GM18526 (cell line): ENCODE measurements around the gene MAD2L1.

Experiments
- POLR2A ChIP-seq: IDR thresholded peaks from 3 replicates; pipeline ENCODE4 v1.6.1; 2011; ENCODE audit not compliant: insufficient read length; ENCODE audit errors: extremely low read depth

The MAD2L1 gene

DNA sequence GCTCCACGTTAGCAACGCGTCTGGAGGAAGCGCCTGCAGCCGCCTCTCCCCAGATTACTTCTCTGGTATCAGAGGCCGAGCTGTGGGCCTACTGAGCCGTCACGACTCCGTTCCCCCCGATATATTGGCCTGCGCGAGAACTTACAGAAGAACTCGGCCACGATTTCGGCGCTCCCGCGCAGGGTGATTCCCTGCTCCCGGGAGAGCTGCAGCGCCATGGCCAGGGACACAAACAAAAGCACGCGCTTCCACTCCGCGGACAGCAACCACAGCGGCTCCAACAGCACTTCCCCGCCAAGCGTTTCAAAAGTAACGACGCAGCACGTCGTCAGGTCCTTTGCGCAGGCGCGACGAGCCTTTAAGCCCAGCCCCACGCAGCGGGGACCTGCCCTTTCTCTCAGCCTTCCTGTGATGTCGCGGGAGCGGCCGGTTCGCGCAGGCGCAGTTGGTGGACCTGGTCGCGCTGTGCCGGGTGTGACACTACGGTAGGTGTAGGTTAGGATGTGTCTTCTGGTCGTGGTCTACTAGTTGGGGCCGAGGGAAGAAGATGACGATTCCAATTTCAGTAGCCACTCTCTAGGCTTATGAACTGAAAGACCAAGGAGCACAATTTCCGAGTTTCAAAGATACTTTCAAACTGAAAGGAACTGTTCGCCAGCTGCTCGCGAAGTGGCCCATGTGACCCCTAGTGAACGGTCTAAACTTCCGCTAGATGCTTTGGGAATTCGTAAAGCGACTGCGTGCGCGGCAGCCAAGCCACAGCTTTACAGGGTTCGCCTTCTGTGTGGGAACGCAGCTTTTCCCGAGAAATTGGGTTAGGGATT, at the start of gene MAD2L1:
Gene MAD2L1, minus strand, starts transcription at position 332 of the 824 bp plus-strand sequence. Its CDS starts 114 bp downstream, at position 218.
- peak; percentile 85 for TF ChIP-seq POLR2A

DNA sequence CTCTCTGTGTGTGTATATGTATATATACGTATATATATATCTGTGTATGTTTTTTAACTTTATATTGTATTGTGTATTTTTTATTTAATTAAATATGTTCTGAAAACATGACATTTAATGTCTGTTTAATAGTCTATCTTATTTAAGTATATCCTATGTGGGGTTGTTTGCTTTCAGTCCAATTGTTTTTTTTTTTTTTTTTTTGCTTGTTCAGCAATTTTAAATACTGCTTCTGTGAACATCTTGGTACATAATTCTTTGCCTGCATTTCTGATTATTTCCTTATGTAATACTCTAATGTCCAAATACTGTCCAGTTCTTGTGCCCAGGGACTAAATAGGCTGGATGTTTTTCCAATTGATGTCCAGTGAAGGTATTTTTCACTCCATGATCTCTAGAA, 45.1 kb upstream of the MAD2L1 start:
- no peak for TF ChIP-seq POLR2A

DNA sequence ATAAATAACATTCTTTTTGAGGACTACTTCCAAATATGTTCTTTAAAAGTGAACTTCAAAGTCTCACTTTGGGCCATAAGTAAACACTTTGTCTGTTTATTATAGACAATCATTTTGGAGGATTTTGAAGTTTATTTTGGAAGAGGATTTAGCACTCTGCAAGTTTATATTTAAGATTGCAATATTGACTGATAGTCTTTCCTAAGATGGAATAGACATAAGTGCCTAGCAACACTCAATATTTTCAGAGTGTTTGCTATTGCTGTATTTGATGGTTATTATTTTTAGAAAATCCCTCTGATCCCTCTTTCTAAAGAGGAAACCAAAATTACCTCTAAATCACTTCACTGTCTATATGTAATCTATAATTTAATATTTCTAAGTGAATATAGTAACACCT, 42.8 kb upstream of the MAD2L1 start:
- no peak for TF ChIP-seq POLR2A

DNA sequence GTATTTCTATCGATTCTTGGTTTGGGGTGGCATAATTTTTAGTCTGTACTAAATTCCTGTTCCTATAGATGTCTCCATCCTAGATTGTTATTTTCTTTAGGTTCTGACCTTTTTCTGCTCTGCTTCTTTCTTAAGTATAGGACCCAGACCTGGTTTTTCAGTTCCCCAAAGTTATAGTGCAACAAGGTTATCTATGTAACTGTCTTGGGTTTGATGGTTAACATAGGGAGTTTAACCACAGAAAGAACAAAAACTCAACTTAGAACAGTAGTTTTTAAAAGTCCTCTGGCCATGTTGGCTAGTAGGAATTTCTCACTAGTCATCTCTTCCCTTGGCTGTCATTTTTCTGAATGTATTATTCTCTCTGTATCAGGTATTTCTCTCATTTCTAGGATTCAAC, 38.8 kb upstream of the MAD2L1 start:
- TF ChIP-seq POLR2A, result no peak

DNA sequence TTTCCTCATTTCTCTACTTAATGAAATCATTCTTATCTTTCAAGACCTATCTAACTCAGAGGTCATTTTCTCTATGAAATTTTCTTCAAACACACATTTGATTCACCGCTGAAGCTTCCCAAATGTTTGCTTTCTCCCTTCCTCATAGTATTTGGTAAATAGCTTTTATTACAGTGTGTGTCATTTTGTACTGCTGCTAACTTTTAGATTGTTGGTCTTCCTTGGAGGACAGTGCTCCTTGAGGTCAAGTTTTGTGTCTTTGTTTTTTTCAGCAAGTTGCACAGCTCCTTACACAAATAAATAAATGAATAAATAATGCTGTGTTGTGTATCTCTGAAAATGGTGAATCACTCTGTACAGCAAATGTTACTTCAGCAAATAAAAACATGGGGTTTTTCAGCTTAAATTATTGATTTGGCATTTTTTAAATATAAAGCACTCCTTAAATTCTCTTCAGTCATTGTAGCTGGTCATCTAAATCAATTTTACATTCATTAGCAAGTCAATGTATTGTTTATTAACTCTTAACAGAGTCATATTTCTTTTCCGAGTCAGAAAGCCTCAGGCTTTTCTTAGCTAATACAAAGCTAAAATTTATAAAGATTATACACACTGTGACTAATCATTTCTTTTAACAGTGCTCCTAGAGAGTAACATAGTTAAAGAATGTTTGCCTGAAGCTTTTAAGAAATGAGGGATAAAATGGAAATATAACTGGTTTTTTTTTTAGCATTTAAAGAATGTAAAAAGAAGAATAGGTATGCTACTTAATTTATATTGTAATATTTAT, 30.1 kb upstream of the MAD2L1 start:
- TF ChIP-seq POLR2A, result no peak

DNA sequence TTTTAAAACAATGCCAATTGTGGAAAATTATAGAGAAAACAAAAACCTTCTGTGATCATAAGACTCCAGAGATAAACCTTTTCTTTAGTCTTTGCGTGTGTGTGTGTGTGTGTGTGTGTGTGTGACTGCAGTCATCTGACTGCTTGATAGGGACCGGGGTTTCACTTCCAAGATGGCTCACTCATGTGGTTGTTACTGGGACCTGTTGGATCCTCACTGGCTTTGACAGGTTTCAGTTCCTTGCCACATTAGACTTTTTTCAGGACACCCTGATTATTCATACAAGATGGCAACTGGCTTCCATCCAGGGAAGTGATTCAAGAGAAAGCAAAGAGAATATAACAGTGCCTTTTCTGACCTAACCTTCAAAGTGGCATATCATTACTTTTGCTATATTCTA, 21.9 kb upstream of the MAD2L1 start:
- TF ChIP-seq POLR2A, result no peak

DNA sequence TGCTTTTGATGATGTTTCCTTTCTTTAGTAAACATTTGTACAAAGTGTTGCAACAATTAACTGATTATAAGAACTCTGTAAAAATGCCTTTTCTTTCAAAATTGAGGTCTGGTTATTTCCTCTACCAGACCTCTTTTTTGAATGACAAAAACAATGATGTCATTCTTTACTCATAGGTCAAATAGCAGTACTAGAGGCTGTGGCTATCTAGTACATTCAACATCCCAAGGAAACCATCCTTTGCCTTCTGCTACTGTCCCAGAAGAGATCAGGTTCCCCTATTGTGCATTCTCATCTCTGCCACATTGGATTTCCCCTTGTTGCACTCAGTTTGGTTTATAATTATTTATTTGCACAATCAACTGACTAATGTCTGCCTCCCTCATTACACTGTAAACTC, 19.1 kb upstream of the MAD2L1 start:
- no peak for TF ChIP-seq POLR2A

DNA sequence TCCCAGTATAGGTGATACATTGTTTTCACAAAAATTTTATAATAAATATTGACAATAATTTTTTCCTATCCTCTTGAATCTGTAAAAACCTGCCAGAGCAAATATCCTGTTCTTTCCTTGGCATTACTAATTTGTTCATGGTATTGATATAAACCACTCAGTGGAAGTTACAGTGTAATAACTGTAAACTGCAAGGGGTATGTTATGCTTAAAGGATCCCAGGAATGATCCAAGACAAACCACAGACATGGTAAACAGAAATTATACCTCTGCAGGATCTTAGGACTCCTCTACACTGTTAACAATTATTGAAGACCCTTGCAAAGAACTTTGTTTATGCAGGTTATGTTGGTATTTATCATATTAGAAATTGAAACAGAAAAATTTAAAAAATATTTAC, 17.7 kb upstream of the MAD2L1 start:
- TF ChIP-seq POLR2A, result no peak

DNA sequence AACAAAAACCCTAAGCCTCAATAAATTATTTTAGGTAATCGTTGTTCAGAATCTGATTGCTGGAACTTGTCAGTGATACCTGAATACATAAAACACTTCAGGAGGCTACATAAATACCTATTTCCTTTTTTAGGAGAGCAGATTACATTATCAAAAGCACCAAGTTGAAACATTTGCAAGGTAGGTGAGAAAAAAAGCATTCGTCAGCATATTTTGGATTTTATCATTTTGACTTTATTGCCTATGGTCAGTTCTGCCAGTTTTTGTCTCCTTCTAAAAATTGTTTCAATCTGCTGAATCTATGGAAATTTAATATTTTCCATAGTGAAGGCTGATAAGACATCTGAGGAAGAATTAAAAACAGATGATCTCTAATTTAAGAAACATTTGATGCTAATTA, 16.5 kb upstream of the MAD2L1 start:
- TF ChIP-seq POLR2A, result no peak

DNA sequence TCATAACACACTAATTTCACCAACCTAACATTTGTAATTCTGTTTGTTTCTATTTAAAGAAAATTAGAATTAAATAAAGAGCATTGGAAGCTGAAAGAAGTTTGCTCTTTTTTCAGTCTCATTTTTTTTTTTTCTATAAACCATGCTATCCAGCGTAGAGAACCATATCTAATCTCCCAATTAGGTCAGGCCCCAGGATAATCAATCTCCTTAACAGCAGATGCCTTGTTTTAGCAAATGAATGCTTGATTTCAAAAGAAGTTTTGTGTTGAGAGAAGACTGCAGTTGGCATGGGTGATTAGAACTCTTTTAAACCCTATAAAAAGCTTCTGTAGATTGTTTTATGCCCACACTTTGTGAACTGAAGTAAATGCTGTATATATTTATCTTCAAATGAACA, 15.6 kb upstream of the MAD2L1 start:
- no peak for TF ChIP-seq POLR2A

DNA sequence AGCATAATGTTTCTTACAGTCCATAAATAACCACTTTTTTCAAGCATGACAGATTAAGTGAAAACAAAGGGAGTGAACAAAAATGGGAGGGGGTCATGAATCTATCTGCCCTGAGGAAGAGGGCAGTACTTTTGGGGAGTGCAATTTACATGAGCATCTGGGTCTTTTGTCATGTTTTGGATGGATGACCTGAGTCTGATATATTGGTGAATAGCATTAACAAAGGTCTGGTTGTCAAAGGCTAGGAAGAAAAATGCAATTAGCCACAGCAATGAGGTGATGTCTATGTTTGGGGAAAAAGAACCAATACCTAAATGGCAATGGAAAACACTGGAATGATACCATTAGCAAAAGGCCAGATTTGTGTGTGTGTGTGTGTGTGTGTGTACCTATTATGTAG, 15.1 kb upstream of the MAD2L1 start:
- TF ChIP-seq POLR2A, result no peak

DNA sequence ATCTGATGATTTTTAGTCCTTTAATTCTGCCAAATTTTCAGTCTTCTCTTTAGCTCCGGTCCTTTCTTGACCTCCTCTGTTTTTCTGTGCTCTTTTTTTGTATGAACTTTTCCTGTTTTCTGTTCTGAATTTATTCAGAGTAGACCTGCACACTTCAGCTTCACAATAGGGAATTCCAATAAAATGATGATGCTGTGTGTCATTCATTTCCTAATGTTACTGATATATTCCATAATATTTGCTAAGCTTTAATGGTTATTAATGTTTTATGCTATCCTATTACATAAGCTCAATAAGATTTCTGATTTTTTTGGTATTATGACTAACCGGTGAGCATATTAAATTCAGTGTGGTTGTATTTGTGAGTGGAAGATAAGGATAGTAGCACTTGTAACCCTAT, 13.9 kb upstream of the MAD2L1 start:
- no peak for TF ChIP-seq POLR2A

DNA sequence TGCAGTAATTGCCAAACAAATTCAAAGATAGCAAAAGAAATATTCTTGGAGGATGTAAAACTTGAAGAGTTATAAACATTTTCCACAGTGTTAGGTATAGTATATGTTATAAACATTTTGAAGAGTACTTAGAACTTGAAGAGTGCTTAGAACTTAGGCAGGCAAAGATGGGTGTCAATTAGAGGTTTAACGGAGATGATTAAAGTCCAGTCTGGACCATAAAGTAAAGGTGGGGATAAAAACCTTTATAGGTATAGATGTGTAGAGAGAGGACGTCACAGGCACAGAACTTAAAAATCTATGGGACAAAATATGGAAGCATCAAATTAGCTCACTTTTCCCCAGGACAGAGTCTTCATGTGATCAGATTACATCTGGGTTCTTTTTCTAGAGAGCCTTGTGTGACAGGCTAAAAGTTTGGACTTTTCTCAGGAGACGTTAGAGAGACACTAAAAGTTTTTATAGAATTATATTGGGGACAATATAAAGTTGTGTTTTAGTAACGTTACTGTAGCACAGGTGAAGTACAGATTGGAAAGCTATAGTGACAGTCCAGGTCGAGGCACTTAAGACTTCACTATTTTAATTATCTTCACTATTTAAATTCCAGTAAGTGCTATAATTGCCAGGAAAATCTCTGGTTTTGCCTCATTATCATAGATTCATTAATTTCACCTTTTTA, 13.3 kb upstream of the MAD2L1 start:
- no peak for TF ChIP-seq POLR2A

DNA sequence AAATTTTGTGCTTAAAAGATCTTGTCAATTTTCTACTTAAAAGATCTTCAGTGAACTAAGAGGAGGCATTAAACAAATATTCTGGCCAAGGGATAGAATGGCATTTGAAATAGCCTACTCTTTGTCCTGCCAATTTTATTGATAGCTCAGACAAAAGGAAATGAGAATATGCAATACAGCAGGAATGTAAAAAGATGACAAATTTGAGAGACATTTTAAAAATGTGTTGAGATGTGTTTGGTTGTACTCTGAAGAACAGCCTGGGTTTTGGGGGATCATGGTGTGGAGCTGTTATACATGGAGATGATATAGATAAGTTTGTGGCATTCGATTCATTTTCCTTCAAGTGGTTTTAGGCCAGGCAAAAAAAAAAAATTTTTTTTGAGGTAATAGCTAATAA, 11.6 kb upstream of the MAD2L1 start:
- no peak for TF ChIP-seq POLR2A

DNA sequence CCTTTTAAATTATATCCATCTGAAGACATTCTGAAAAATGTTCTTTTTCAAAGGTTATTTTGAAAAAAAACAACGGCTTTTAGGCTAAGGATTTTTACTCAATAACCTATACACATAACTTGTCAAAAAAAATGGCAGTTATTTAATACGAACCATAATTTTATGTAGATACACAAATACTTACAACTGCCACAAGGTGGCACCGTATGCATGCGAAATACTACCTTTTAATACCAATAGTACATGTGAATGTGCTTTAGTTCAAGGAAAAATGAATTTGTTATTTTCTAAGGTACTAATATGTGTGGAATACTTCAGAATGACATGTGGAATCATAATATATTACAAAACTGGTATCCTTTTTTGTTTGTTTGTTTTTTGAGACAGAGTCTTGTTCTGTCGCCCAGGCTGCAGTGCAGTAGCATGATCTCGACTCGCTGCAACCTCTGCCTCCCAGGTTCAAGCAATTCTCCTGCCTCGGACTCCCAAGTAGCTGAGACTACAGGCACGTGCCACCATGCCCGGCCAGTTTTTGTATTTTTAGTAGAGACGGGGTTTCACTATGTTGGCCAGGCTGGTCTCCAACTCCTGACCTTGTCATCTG, 4.6 kb upstream of the MAD2L1 start:
- no peak for TF ChIP-seq POLR2A
